ENCODE data around the gene AKR1C2. TPM values are rescaled to one million over a fixed set of nuclear protein-coding genes. Genes with fewer than 3 reads are reported as not detected.
"Not testable (repeated sequence)": the region's sequence is repeated elsewhere in the genome, so short reads cannot be mapped to it uniquely, and the experiment has no call there.

Gene AKR1C2
- total and polyA plus RNA-seq, 9 of the 15 experiments (the other 6 are each of a cell fraction or from before 2014, with no cell fraction given), result 13.8 to 74.0 (median 30.5) TPM

DNA sequence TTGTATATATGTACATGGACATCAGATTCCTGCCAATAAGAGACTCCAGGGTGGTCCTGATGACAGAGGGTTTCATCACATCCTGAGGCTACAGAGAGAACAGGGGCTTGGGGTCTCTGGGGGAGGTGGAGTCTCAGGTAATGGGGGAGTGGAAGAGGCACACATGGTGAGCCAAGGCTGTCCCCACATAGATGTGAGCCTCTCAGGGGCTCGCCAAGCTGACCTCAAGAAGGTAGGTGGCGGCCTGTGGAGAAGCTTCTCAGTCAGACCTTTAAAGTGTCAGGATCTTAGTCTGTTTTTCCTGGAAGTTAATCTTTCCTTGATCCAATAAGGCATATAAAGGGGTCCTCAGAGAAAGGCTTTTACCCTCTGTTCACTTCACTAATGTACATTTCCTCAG lies 62.7 kb downstream of the AKR1C2 start:
- H3K36me3 ChIP-seq (ENCODE audit: control insufficient read depth, insufficient read depth, low read length); H3K4me3 ChIP-seq; H3K27me3 ChIP-seq (ENCODE audit: control insufficient read depth in 2 of 2, insufficient read depth in 2 of 2, low read length in 2 of 2); H3K79me2 ChIP-seq (ENCODE audit: control insufficient read depth, insufficient read depth, low read length); H3K9me3 ChIP-seq (replicated peaks; ENCODE audit: control insufficient read depth, insufficient read depth, low read depth, low read length); POLR2A ChIA-PET; H4K20me1 ChIP-seq (replicated peaks; ENCODE audit: control insufficient read depth, insufficient read depth, low read length); H3K4me2 ChIP-seq (ENCODE audit: insufficient read depth, low read length); CTCF ChIA-PET (ENCODE audit: low intra/inter-chr PET ratio); DNase-seq (ENCODE audit: extremely low read depth in 1 of 4, low spot score in 3 of 4); H3K9me1 ChIP-seq (ENCODE audit: control insufficient read depth, insufficient read depth, low read length): not testable (repeated sequence)
- WGBS (ENCODE audit: insufficient coverage, low coverage, missing lambda C conversion rate), result 94% methylated on average over 2 of the region's 2 CpGs
- in situ Hi-C loops (cut with MboI) (loop anchor here (5.0 kb wide), 1 partner anchor 81 kb away; no protein-coding TSS in a partner anchor), intact Hi-C loops (cut with micrococcal nuclease) (loop anchor here (1.0 kb wide), 1 partner anchor 74 kb away; no protein-coding TSS in a partner anchor)
- peak; percentile 27; the same call in 2 of the 3 replicates for ATAC-seq
- Histone ChIP-seq H3K4me1 (replicated peaks in 1 of 2; ENCODE audit: control insufficient read depth in 2 of 2, insufficient read depth in 2 of 2, low read length in 2 of 2) (peaks cover 0 to 27% of the 10 kb centered on the region in 2 experiments; a peak in 4 of 5 replicates), H3K9ac (ENCODE audit: insufficient read depth in 1 of 2, low read depth in 2 of 2, low read length in 2 of 2) (0 out of 4 replicates have a peak overlapping the region, but pooled peaks of 1 of the 2 experiments have one; percentile 23), H2AFZ (ENCODE audit: low read depth, low read length) (peak overlapping the region; percentile 52; the same call in 1 of the 2 replicates), H3K27ac (ENCODE audit: extremely low read depth, low read depth, low read length) (peak overlapping the region; percentile 74)
- TSS peak; percentile 39 for BruUV-seq (replicated peaks)
- TF ChIP-seq NFRKB (IDR thresholded peaks at IDR 0.05; ENCODE audit: low read depth), result 0 out of 2 replicates have a peak, but pooled peaks have one; percentile 17
- FAIRE-seq, result peak; percentile 19

DNA sequence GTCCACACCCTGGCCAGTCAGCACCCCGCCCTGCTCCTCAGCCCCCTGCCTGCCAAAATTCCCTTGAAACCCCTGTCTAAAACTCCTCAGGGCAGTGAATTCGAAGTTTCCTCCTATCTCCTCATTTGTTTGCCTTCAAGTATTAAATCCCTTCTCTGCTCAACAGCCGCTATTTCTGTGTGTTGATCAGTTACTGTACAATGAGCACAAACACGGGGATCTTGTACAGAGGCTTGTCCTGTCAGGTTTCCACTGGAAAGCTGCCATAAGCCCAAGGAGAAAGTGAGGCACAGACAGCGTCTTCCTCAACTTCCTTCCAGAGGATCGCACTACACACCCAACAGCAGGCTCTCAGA lies 63.6 kb downstream of the AKR1C2 start:
- TF ChIP-seq DMBX1 (CRISPR knock-in tag; IDR thresholded peaks at IDR 0.05; ENCODE audit: borderline replicate concordance) (peak; percentile 69; the same call in 1 of the 2 replicates), CXXC5 (CRISPR knock-in tag; IDR thresholded peaks at IDR 0.05) (0 out of 2 replicates have a peak, but pooled peaks have one; percentile 9)
- FAIRE-seq; H3K27ac ChIP-seq (ENCODE audit: extremely low read depth, low read depth, low read length); ATAC-seq; H3K36me3 ChIP-seq (ENCODE audit: control insufficient read depth, insufficient read depth, low read length); BruUV-seq (replicated peaks); DNase-seq (ENCODE audit: extremely low read depth in 1 of 4, low spot score in 3 of 4); intact Hi-C loops (cut with micrococcal nuclease); H4K20me1 ChIP-seq (replicated peaks; ENCODE audit: control insufficient read depth, insufficient read depth, low read length); H3K79me2 ChIP-seq (ENCODE audit: control insufficient read depth, insufficient read depth, low read length); H3K9me1 ChIP-seq (ENCODE audit: control insufficient read depth, insufficient read depth, low read length); H3K9me3 ChIP-seq (replicated peaks; ENCODE audit: control insufficient read depth, insufficient read depth, low read depth, low read length); POLR2A ChIA-PET; H3K4me2 ChIP-seq (ENCODE audit: insufficient read depth, low read length); CTCF ChIA-PET (ENCODE audit: low intra/inter-chr PET ratio); H3K4me3 ChIP-seq; H3K27me3 ChIP-seq (ENCODE audit: control insufficient read depth in 2 of 2, insufficient read depth in 2 of 2, low read length in 2 of 2): not testable (repeated sequence)
- H2AFZ ChIP-seq (ENCODE audit: low read depth, low read length), result peak overlapping the region; percentile 52
- in situ Hi-C loops (cut with MboI), result loop anchor here (5.0 kb wide), 1 partner anchor 82 kb away; no protein-coding TSS in a partner anchor
- 0 out of 4 replicates have a peak overlapping the region, but pooled peaks of 1 of the 2 experiments have one; percentile 13 for H3K9ac ChIP-seq (ENCODE audit: insufficient read depth in 1 of 2, low read depth in 2 of 2, low read length in 2 of 2)
- peaks cover 0 to 27% of the 10 kb centered on the region in 2 experiments; a peak in 4 of 5 replicates for H3K4me1 ChIP-seq (replicated peaks in 1 of 2; ENCODE audit: control insufficient read depth in 2 of 2, insufficient read depth in 2 of 2, low read length in 2 of 2)
- 31% methylated on average over 3 of the region's 6 CpGs for WGBS (ENCODE audit: insufficient coverage, low coverage, missing lambda C conversion rate)

Data from K562 (cell line).